Measurements from ENCODE around the gene MCM9. TPM values are rescaled to one million over a fixed set of nuclear protein-coding genes. Genes with fewer than 3 reads are reported as not detected.

MCM9 gene
- total RNA-seq, 1 donor from 2014 or later: 17.6 TPM

DNA sequence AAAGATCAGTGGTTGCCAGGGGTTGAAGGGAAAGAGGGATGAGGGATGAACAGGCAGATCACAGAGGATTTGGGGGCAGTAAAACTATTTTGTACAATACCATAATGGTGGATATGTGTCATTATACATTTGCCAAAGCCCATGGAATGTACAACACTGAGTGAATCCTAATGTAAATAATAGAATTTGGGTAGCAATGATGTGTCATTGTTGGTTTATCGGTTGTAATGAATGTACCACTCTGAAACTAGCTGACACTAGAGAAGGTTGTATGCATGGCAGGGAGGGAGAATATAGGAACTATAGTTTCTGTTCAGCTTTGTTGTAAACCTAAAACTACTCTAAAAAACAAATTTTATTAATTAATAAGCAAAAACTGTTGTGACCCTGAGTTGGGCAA lies 58.8 kb downstream of the MCM9 start:
- H3K4me3 Mint-ChIP-seq: no peak overlapping the region
- no peak for DNase-seq (ENCODE audit: low spot score in 2 of 2, unreplicated experiment in 2 of 2)
- peaks cover 2% of the 10 kb centered on the region for H3K4me1 Mint-ChIP-seq
- TF ChIP-seq, protein P1, sequence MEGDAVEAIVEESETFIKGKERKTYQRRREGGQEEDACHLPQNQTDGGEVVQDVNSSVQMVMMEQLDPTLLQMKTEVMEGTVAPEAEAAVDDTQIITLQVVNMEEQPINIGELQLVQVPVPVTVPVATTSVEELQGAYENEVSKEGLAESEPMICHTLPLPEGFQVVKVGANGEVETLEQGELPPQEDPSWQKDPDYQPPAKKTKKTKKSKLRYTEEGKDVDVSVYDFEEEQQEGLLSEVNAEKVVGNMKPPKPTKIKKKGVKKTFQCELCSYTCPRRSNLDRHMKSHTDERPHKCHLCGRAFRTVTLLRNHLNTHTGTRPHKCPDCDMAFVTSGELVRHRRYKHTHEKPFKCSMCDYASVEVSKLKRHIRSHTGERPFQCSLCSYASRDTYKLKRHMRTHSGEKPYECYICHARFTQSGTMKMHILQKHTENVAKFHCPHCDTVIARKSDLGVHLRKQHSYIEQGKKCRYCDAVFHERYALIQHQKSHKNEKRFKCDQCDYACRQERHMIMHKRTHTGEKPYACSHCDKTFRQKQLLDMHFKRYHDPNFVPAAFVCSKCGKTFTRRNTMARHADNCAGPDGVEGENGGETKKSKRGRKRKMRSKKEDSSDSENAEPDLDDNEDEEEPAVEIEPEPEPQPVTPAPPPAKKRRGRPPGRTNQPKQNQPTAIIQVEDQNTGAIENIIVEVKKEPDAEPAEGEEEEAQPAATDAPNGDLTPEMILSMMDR (IDR thresholded peaks at IDR 0.05; ENCODE audit: unreplicated experiment): no peak
- no peak overlapping the region for H3K27ac Mint-ChIP-seq
- H3K27me3 Mint-ChIP-seq (ENCODE audit: low read depth): no peaks in the 10 kb centered on the region
- peaks cover 11% of the 10 kb centered on the region for H3K9me3 Mint-ChIP-seq
- H3K36me3 Mint-ChIP-seq: peaks cover 10% of the 10 kb centered on the region

DNA sequence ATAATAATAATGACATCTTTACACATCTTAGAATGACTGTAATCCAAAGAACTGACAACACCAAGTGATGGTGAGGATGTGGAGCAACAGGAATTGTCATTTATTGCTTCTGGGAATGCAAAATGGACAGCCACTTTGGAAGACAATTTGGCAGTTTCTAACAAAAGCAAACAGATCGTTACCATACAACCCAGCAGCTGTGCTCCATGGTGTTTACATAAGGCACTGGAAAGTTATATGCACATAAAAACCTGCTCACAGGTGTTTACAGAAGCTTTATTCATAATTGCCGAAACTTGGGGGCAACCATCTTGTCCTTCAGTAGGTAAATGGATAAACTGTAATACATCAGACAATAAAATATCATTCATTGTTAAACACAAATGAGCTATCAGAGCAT lies 59.3 kb downstream of the MCM9 start:
- TF ChIP-seq, protein P1 (IDR thresholded peaks at IDR 0.05; ENCODE audit: unreplicated experiment): no peak
- H3K27me3 Mint-ChIP-seq (ENCODE audit: low read depth): no peaks in the 10 kb centered on the region
- peaks cover 2% of the 10 kb centered on the region for H3K4me1 Mint-ChIP-seq
- H3K4me3 Mint-ChIP-seq: no peak overlapping the region
- peaks cover 16% of the 10 kb centered on the region for H3K36me3 Mint-ChIP-seq
- peaks cover 16% of the 10 kb centered on the region for H3K9me3 Mint-ChIP-seq
- no peak for DNase-seq (ENCODE audit: low spot score in 2 of 2, unreplicated experiment in 2 of 2)
- H3K27ac Mint-ChIP-seq: no peak overlapping the region

DNA sequence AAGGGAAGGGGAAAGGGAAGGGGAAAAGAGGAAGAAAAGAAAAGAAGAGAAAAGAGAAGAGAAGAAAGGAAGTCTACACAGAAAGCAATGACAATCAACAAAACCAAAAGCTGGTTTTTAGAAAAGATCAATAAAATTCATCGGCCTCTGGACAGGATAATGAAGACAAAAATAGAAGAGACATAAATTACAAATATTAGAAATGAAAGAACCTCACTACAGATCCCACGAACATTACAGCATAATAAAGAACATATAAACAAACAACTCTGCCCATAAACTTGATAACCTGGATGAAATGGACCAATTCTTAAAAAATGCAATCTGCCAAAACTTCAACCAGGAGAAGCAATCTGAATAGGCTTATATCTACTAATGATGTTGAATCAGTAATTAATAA lies 61.7 kb downstream of the MCM9 start:
- Mint-ChIP-seq H3K4me3 (no peak overlapping the region), H3K36me3 (peaks cover 31% of the 10 kb centered on the region), H3K27me3 (ENCODE audit: low read depth) (no peaks in the 10 kb centered on the region), H3K9me3 (peaks cover 32% of the 10 kb centered on the region), H3K4me1 (peaks cover 2% of the 10 kb centered on the region), H3K27ac (no peak overlapping the region)
- TF ChIP-seq, protein P1 (IDR thresholded peaks at IDR 0.05; ENCODE audit: unreplicated experiment): no peak
- no peak for DNase-seq (ENCODE audit: low spot score in 2 of 2, unreplicated experiment in 2 of 2)

DNA sequence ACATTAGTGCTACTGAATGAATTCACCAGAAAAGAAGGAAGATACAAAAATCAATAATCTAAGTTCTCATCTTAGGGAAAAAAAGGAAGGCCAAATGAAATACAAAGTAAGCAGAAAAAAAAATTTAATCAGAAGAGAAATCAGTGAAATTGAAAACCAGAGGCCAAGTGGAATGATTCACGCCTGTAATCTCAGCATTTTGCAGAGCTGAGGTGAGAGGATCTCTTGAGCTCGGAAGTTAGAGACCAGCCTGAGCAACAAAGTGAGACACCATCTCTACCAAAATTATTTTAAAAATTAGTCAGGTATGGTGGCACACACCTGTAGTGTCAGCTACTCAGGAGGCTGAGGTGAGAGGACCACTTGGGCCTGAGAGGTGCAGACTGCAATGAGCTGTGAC lies 62.2 kb downstream of the MCM9 start:
- Mint-ChIP-seq H3K4me1 (peaks cover 2% of the 10 kb centered on the region), H3K27ac (no peak overlapping the region), H3K4me3 (no peak overlapping the region), H3K9me3 (peaks cover 32% of the 10 kb centered on the region), H3K27me3 (ENCODE audit: low read depth) (no peaks in the 10 kb centered on the region), H3K36me3 (peaks cover 33% of the 10 kb centered on the region)
- no peak for DNase-seq (ENCODE audit: low spot score in 2 of 2, unreplicated experiment in 2 of 2)
- TF ChIP-seq, protein P1 (IDR thresholded peaks at IDR 0.05; ENCODE audit: unreplicated experiment): no peak

DNA sequence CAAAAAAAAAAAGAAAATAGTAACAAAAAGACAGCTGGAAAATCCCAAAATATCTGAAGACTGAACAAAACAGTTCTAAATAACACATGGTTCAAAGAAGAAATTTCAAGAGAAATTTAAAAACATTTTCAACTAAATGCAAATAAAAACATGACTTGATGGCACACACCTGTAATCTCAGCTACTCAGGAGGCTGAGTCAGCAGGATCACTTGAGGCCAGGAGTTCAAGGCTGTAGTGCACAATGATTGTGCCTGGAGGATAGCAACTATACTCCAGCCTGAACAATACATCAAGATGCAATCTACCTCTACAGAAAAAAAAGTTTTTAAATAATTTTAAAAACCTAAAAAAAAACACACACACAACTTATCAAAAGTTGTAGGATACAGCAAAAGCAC lies 62.6 kb downstream of the MCM9 start:
- no peak overlapping the region for H3K4me3 Mint-ChIP-seq
- H3K4me1 Mint-ChIP-seq: peaks cover 2% of the 10 kb centered on the region
- H3K27ac Mint-ChIP-seq: no peak overlapping the region
- H3K27me3 Mint-ChIP-seq (ENCODE audit: low read depth): no peaks in the 10 kb centered on the region
- DNase-seq (ENCODE audit: low spot score in 2 of 2, unreplicated experiment in 2 of 2): no peak
- TF ChIP-seq, protein P1 (IDR thresholded peaks at IDR 0.05; ENCODE audit: unreplicated experiment): no peak
- H3K36me3 Mint-ChIP-seq: peaks cover 33% of the 10 kb centered on the region
- peaks cover 33% of the 10 kb centered on the region for H3K9me3 Mint-ChIP-seq

DNA sequence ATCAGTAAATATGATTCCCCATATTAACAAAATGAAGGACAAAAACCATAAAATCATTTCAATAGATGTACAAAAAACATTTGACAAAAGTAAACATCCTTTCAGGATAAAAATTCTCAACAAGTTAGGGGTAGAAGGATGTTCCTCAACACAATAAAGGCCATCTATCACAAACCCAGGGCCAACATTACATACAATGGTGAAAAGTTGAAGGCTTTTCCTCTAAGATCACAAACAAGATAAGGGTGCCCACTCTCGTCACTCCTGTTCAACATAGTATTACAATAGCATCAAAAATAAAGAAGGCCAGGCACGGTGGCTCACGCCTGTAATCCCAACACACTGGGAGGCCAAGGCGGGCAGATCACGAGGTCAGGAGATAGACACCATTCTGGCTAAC lies 63.6 kb downstream of the MCM9 start:
- DNase-seq (ENCODE audit: low spot score in 2 of 2, unreplicated experiment in 2 of 2): no peak
- H3K4me3 Mint-ChIP-seq: no peak overlapping the region
- no peaks in the 10 kb centered on the region for H3K27me3 Mint-ChIP-seq (ENCODE audit: low read depth)
- TF ChIP-seq, protein P1 (IDR thresholded peaks at IDR 0.05; ENCODE audit: unreplicated experiment): no peak
- no peak overlapping the region for H3K27ac Mint-ChIP-seq
- H3K4me1 Mint-ChIP-seq: no peaks in the 10 kb centered on the region
- peaks cover 43% of the 10 kb centered on the region for H3K9me3 Mint-ChIP-seq
- H3K36me3 Mint-ChIP-seq: peaks cover 40% of the 10 kb centered on the region
